Colonic mucosa (tissue), 4 donors: ENCODE results near the gene LCP2. TPM values are rescaled to one million over a fixed set of nuclear protein-coding genes. Genes with fewer than 3 reads are reported as not detected.

Experiments
- DNase-seq: peaks from one replicate; pipeline ENCODE4 v3.0.0-alpha.2; 2020
- H3K27ac ChIP-seq: fragments of 200-600 bp; one replicate; pipeline ENCODE4 v1.8.0; 2021
- H3K27me3 ChIP-seq: fragments of 200-600 bp; one replicate; pipeline ENCODE4 v1.8.0; 2021
- H3K36me3 ChIP-seq: fragments of 200-600 bp; one replicate; pipeline ENCODE4 v1.8.0; 2021
- H3K4me1 ChIP-seq: fragments of 200-600 bp; one replicate; pipeline ENCODE4 v1.8.0; 2021; ENCODE audit warnings: mild to moderate bottlenecking
- H3K4me3 ChIP-seq: fragments of 200-600 bp; one replicate; pipeline ENCODE4 v1.8.0; 2021
- H3K9ac ChIP-seq, 2 donors: one replicate each; pipeline ENCODE4 v1.7.0; 2013; ENCODE audit warnings: control low read depth in 2 of 2, low read depth in 2 of 2, low read length in 2 of 2
- H3K9me3 ChIP-seq: fragments of 200-600 bp; one replicate; pipeline ENCODE4 v1.8.0; 2021
- CTCF ChIP-seq: fragments of 200-600 bp; IDR thresholded peaks from one replicate; pipeline ENCODE4 v1.8.0; 2022; ENCODE audit warnings: antibody characterized with exemption, mild to moderate bottlenecking
- intact Hi-C: fragments of 100-400 bp; cut with DNase I; formaldehyde crosslinking; loops from one replicate; pipeline ENCODE4 v1.14.1; 2022
- total RNA-seq, 2 donors: library from RNA; stranded (reverse); fragmentation: NEBNext Ultra II Directional in 1 of 2; extraction: Animal tissue kit (Norgen Biotek cat#: 25700) in 1 of 2; gene quantifications; one replicate each; pipeline ENCODE4 v1.2.1, GENCODE V29; 2021
- donor health status: healthy.
- donor health status: DM: no; HTN: no; CAD: no.
- donor health status: DM: no; HTN: no; CAD: no.

Gene LCP2
- total RNA-seq, 2 donors from 2014 or later = 8.0 to 13.4 TPM

DNA sequence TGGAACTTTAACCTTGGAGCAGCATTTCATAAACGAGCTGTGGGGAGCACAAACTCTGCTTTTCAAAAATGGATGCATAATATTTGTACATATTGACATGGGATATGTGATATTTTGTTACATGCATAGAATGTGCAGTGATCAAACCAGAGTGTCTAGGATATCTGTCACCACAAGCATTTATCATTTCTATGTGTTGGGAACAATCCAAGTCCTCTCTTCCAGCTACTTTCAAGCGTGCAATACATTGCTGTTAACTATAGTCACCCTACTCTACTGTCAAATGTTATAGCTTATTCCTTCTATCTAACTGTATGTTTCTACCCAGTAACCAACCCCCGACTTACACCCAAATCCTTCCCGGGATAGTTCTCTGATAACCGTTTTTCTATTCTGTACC lies 79.7 kb downstream of the LCP2 start:
- intact Hi-C loops = no loop called here
- H3K27ac ChIP-seq = no peak overlapping the region
- no peak for TF ChIP-seq CTCF
- H3K9ac ChIP-seq = no peak overlapping the region
- H3K9me3 ChIP-seq = no peaks in the 10 kb centered on the region
- no peaks in the 10 kb centered on the region for H3K36me3 ChIP-seq
- H3K27me3 ChIP-seq = no peaks in the 10 kb centered on the region
- H3K4me3 ChIP-seq = no peak overlapping the region
- no peak for DNase-seq
- no peaks in the 10 kb centered on the region for H3K4me1 ChIP-seq

DNA sequence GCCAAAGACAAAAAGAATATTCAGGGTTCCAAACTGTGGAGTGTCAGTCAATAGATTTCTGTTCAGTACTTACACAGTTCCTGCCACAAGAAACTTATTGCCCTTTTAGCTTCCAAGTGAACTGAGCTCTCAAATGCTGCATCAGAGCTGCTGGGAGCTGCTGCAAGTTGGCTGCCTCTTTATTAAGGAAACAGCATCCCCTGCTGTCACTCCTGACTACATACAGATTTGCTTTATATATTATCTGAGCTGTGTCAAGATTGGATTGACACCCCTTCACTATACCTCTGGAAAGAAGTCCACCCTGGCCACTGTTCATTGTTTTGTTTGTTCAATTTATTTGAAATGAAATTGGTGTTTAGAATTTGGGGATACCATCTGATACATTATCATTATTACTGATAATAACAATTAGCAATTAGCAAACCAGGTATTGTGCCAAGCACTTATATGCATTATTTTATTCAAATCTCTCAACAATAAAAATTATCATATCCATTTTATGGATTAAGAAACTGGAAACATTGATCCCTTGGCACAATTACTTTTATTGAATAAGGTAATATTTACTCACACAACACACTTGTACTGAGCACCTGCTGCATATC lies 81.2 kb downstream of the LCP2 start:
- Histone ChIP-seq H3K4me1 (no peaks in the 10 kb centered on the region), H3K36me3 (no peaks in the 10 kb centered on the region), H3K27ac (no peak overlapping the region), H3K4me3 (no peak overlapping the region), H3K27me3 (no peaks in the 10 kb centered on the region), H3K9ac (no peak overlapping the region), H3K9me3 (no peaks in the 10 kb centered on the region)
- intact Hi-C loops = no loop called here
- DNase-seq = no peak
- no peak for TF ChIP-seq CTCF

DNA sequence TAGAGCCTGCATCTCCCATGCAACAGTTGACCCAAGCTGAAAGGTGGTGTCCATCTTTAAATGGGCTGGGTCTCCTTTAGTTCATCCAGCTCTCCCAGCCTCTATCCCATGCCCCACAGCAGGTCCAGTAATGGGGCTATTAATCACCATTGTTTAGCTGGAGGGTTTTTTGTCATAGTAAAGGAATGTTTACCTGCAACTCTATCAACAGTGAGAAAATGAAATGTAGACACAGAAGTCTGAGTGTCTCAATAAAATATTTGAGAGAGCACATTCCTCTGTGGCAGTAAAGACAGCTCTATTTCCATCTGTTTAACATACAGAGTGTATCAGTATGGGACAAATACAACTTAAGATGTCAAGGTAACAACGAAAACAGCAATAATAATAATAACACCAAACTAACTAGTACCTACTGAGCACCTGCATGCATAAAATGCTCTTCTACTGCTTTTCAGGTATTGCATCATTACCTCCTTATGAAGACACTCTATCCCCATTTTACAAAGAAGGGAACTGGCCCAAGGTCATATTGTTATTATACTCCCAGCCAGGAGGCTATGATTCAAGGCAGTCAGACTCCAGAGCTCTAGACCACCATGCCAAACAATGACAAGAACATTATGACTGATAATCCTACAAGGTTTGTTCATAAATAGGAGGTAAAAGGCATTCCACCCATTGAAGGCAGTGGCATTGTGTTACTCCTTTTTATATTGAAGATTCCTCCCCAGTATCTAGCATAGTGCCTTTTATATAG lies 85.8 kb downstream of the LCP2 start:
- Histone ChIP-seq H3K9me3 (no peaks in the 10 kb centered on the region), H3K36me3 (no peaks in the 10 kb centered on the region), H3K9ac (no peak overlapping the region), H3K4me3 (no peak overlapping the region), H3K27ac (no peak overlapping the region), H3K4me1 (no peaks in the 10 kb centered on the region), H3K27me3 (no peaks in the 10 kb centered on the region)
- TF ChIP-seq CTCF = no peak
- DNase-seq = no peak
- intact Hi-C loops = no loop called here

- Histone ChIP-seq H3K4me1 (no peaks in the 10 kb centered on the region), H3K27me3 (no peaks in the 10 kb centered on the region), H3K36me3 (no peaks in the 10 kb centered on the region), H3K9ac (no peak overlapping the region), H3K27ac (no peak overlapping the region), H3K4me3 (no peak overlapping the region), H3K9me3 (no peaks in the 10 kb centered on the region)
- no peak for DNase-seq
- no peak for TF ChIP-seq CTCF
- intact Hi-C loops = no loop called here
Observed at GRCh38 chr5:170206958-170207357, 90.6 kb downstream of the LCP2 start.

DNA sequence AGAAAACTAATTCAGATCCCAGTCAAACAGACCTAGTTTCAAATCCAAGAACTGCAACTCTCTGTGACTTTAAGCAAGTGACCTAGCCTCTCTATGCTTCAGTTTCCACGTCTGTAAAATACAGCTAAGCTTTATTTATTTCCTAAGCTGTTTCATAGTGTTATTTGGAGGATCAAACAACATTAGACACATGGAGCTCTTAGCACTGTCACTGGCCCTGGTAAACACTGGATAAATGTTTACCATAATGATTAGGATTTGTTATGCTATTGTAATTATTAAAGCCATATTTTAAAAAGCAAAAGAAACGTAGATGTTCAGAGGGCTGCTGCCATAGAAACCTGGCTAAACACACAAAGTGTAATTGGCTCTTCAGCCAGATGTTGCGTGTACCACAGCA lies 91.4 kb downstream of the LCP2 start:
- Histone ChIP-seq H3K4me3 (no peak overlapping the region), H3K27me3 (no peaks in the 10 kb centered on the region), H3K9me3 (no peaks in the 10 kb centered on the region), H3K9ac (no peak overlapping the region), H3K36me3 (no peaks in the 10 kb centered on the region), H3K4me1 (no peaks in the 10 kb centered on the region), H3K27ac (no peak overlapping the region)
- no peak for TF ChIP-seq CTCF
- intact Hi-C loops = no loop called here
- no peak for DNase-seq
